Parathyroid adenoma (tissue), 2 donors: ENCODE data around the gene PTPN1.
A peak's percentile ranks its signal among the peaks of the same experiment; 100 is the strongest.

Source experiments
- H2AFZ ChIP-seq: fragments of 300-600 bp; sonication (generic); one replicate; pipeline ENCODE4 v1.7.0; 2017; ENCODE audit warnings: antibody characterized with exemption, mild to moderate bottlenecking
- H3K27ac ChIP-seq: fragments of 300-600 bp; sonication (generic); one replicate; pipeline ENCODE4 v1.7.0; 2017
- H3K27me3 ChIP-seq: fragments of 300-600 bp; sonication (generic); one replicate; pipeline ENCODE4 v1.7.0; 2017; ENCODE audit warnings: low read length; ENCODE audit not compliant: control insufficient read depth, insufficient read depth
- H3K36me3 ChIP-seq: fragments of 300-600 bp; sonication (generic); one replicate; pipeline ENCODE4 v1.7.0; 2017; ENCODE audit warnings: low read length; ENCODE audit not compliant: control insufficient read depth, insufficient read depth
- H3K4me1 ChIP-seq: fragments of 300-600 bp; sonication (generic); one replicate; pipeline ENCODE4 v1.7.0; 2017; ENCODE audit warnings: control low read depth
- H3K4me2 ChIP-seq: fragments of 300-600 bp; sonication (generic); one replicate; pipeline ENCODE4 v1.7.0; 2017; ENCODE audit warnings: low read length
- H3K4me3 ChIP-seq: fragments of 300-600 bp; sonication (generic); one replicate; pipeline ENCODE4 v1.7.0; 2017; ENCODE audit warnings: low read depth, low read length
- H3K79me2 ChIP-seq: fragments of 300-600 bp; sonication (generic); one replicate; pipeline ENCODE4 v1.7.0; 2017; ENCODE audit warnings: control low read depth
- H3K9ac ChIP-seq: fragments of 300-600 bp; sonication (generic); one replicate; pipeline ENCODE4 v1.7.0; 2017; ENCODE audit warnings: mild to moderate bottlenecking
- H3K9me3 ChIP-seq: fragments of 300-600 bp; sonication (generic); one replicate; pipeline ENCODE4 v1.7.0; 2017; ENCODE audit warnings: low read length; ENCODE audit not compliant: control insufficient read depth
- CTCF ChIP-seq: fragments of 300-600 bp; sonication (generic); IDR thresholded peaks from one replicate; pipeline ENCODE4 v1.7.0; 2017; ENCODE audit warnings: antibody characterized with exemption, mild to moderate bottlenecking
- donor health status: primary hyperparathyroidism.

PTPN1 gene

GRCh38 chr20:50478162-50478990, 31.8 kb upstream of the PTPN1 start:
- Histone ChIP-seq H3K4me2 (no peak overlapping the region), H3K9ac (no peak overlapping the region), H3K36me3 (no peaks in the 10 kb centered on the region), H3K4me1 (peaks cover 15% of the 10 kb centered on the region), H3K79me2 (no peaks in the 10 kb centered on the region), H3K4me3 (no peak overlapping the region), H3K9me3 (no peaks in the 10 kb centered on the region), H3K27me3 (no peaks in the 10 kb centered on the region), H3K27ac (no peak overlapping the region), H2AFZ (no peak overlapping the region)
- TF ChIP-seq CTCF, result peak; percentile 34

GRCh38 chr20:50481741-50482140, 28.4 kb upstream of the PTPN1 start:
- H3K4me2 ChIP-seq, result no peak overlapping the region
- H3K27me3 ChIP-seq, result no peaks in the 10 kb centered on the region
- H3K9ac ChIP-seq, result no peak overlapping the region
- TF ChIP-seq CTCF, result no peak
- H3K9me3 ChIP-seq, result no peaks in the 10 kb centered on the region
- peaks cover 2% of the 10 kb centered on the region for H3K4me1 ChIP-seq
- H3K36me3 ChIP-seq, result no peaks in the 10 kb centered on the region
- no peaks in the 10 kb centered on the region for H3K79me2 ChIP-seq
- no peak overlapping the region for H3K27ac ChIP-seq
- no peak overlapping the region for H2AFZ ChIP-seq
- H3K4me3 ChIP-seq, result no peak overlapping the region

GRCh38 chr20:50482396-50482981, 27.7 kb upstream of the PTPN1 start:
- Histone ChIP-seq H3K4me1 (peaks cover 2% of the 10 kb centered on the region), H3K36me3 (no peaks in the 10 kb centered on the region)
- no peak for TF ChIP-seq CTCF

GRCh38 chr20:50484271-50484976, 25.8 kb upstream of the PTPN1 start:
- H3K9ac ChIP-seq, result no peak overlapping the region
- H3K36me3 ChIP-seq, result no peaks in the 10 kb centered on the region
- H3K4me3 ChIP-seq, result no peak overlapping the region
- H3K27me3 ChIP-seq, result no peaks in the 10 kb centered on the region
- peak overlapping the region; percentile 64 for H3K27ac ChIP-seq
- peaks cover 2% of the 10 kb centered on the region for H3K4me1 ChIP-seq
- TF ChIP-seq CTCF, result no peak
- no peak overlapping the region for H2AFZ ChIP-seq
- H3K9me3 ChIP-seq, result no peaks in the 10 kb centered on the region
- no peak overlapping the region for H3K4me2 ChIP-seq
- no peaks in the 10 kb centered on the region for H3K79me2 ChIP-seq

More at GRCh38 chr20:50482396-50482981, 27.7 kb upstream of the PTPN1 start:
- no peak overlapping the region for H3K27ac ChIP-seq
- no peak overlapping the region for H3K9ac ChIP-seq
- no peak overlapping the region for H3K4me3 ChIP-seq
- no peaks in the 10 kb centered on the region for H3K79me2 ChIP-seq
- no peaks in the 10 kb centered on the region for H3K9me3 ChIP-seq
- peak overlapping the region; percentile 5 for H2AFZ ChIP-seq
- H3K27me3 ChIP-seq, result no peaks in the 10 kb centered on the region
- no peak overlapping the region for H3K4me2 ChIP-seq
